Measurements from ENCODE around the gene SOX4. TPM values are rescaled to one million over a fixed set of nuclear protein-coding genes. Genes with fewer than 3 reads are reported as not detected.
A peak's percentile ranks its signal among the peaks of the same experiment; 100 is the strongest.

The SOX4 gene
- total RNA-seq, 1 donor from 2014 or later = 10.0 TPM

GRCh38 chr6:21605166-21605565 lies 11.6 kb downstream of the SOX4 start:
- intact Hi-C loops (cut with micrococcal nuclease) = no loop called here
- ATAC-seq (no peak), DNase-seq (no peak)

DNA sequence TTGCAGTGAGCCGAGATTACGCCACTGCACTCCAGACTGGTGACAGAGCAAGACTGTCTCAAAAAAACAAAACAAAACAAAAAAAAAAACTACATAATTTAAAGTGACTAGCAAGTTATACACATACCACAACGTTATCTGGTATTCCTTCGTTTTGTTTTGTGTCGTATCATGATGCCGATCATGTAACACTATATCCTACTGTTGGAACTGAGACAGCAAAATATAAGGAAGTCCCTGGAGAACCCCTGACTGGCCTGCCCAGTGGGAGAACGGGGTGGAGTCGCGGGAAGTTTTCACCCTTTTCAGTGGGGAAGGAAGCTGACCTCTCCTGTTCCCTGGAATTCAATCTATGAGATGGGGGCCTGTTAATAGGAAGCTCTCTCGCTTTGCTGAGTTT lies 15.1 kb downstream of the SOX4 start:
- DNase-seq = no peak
- no peak for ATAC-seq
- intact Hi-C loops (cut with micrococcal nuclease) = no loop called here

DNA sequence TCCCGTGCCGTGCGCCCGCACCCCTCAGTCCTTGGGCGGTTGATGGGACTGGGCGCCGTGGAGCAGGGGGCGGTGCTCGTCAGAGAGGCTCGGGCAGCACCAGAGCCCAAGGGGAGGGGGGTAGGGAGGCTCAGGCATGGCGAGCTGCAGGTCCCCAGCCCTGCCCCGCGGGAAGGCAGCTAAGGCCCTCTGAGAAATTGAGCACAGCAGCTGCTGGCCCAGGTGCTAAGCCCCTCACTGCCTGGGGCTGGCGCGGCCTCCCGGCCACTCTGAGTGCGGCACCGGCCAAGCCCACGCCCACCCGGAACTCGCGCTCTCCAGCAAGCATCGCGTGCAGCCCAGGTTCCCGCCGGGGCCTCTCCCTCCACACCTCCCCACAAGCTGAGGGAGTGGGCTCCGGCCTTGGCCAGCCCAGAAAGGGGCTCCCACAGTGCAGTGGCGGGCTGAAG lies 16.4 kb downstream of the SOX4 start:
- intact Hi-C loops (cut with micrococcal nuclease) = no loop called here
- ATAC-seq (no peak), DNase-seq (no peak)

- DNase-seq (no peak), ATAC-seq (no peak)
- intact Hi-C loops (cut with micrococcal nuclease) = no loop called here
These were observed 16.8 kb downstream of the SOX4 start for GRCh38 chr6:21610341-21610740.

DNA sequence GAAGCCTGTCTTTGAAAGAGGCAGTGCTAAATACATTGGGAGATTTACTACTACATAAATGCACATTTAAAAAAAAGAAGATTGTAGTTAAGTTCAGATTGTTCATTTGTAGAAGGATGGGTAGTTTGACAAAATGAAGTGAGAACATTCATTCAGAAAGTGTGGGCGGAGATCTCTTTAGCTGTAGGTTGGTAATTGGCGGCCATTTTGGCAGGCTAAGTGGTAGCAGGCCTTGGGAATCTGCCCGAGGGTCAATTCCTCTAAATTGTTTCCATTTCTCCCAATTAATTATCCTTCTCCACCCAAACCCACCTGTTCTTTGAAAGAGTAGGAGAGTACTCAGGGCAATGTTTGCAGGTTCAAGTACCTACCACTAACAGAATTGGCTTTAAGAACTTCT lies 17.9 kb downstream of the SOX4 start:
- intact Hi-C loops (cut with micrococcal nuclease) = no loop called here
- DNase-seq = no peak
- ATAC-seq = no peak

GRCh38 chr6:21612067-21612745 lies 18.7 kb downstream of the SOX4 start:
- DNase-seq (no peak), ATAC-seq (no peak)
- intact Hi-C loops (cut with micrococcal nuclease) = no loop called here

DNA sequence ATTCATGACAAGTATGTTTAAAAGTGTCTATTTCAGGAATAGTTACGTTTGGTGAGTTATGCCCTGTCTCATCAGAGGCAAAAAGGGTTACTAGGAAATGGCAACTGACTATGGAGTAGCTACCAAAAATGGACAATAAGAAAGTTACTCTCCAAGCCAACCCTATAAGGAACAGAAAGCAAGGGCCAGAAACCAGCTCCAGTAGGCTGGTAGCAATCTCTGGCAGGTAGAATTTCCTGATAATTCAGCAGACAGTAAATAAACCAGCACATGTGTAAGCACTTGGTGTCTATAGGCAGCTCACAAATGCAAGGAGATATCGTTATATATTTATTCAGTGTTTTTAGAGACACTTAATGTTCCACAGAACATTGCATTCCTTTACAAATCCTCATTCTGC lies 20.3 kb downstream of the SOX4 start:
- ATAC-seq (no peak), DNase-seq (no peak)
- intact Hi-C loops (cut with micrococcal nuclease) = no loop called here

DNA sequence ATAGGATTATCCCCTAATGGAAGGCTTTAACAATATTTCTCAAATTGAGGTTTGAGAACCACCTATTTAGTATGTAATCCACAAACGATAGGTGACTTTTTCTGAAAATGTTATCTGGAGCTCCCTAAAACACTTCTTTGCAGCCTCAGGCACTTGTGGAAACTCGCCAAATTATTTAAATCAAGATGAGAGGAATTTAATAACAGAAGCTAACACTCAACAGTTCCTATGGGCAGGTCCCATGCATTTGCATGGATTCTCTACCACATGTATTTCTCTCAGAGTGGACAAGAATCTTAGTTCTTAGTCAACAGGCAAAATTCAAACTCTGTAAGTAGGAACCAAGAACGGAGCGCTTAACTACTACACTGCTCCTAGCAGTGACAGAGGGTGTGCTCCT lies 20.7 kb downstream of the SOX4 start:
- intact Hi-C loops (cut with micrococcal nuclease) = no loop called here
- ATAC-seq (no peak), DNase-seq (no peak)

- no peak for DNase-seq
- intact Hi-C loops (cut with micrococcal nuclease) = no loop called here
- no peak for ATAC-seq
These were observed 22.0 kb downstream of the SOX4 start for GRCh38 chr6:21615504-21615903.

DNA sequence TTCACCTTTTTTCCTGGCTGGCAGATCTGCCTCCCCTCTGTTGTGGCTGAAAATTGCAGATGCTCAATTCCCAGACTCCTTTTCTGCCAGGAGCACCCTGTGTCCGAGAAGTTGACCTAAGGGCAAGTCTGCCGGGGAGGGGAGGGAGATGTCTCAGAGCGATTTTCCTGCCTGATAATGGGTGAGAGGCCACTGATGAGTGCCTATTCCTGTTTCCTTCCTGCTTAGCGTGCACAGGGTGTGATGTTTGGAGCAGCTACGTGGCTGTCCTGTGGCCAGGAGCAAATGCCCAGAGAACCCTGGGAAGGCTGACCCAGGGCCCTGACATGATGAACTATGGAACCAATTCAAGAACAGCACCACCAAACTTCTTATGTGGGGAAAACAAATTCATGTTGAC lies 22.5 kb downstream of the SOX4 start:
- DNase-seq = no peak
- intact Hi-C loops (cut with micrococcal nuclease) = no loop called here
- ATAC-seq = peak; percentile 49

DNA sequence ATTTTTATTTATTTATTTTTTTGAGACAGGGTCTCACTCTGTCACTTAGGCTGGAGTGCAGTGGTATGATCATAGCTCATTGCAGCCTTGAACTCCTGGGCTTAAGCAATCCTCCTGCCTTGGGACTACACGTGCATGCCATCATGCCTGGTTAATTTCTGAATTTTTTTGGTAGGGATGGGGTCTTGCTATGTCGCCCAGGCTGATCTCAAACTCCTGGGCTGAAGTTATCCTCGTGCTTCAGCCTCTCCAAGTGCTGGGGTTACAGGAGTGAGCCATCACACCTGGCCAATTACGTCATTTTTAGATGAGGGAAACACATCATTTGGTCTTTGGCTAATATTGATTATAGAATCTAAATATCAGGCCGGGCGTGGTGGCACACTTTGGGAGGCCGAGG lies 32.1 kb downstream of the SOX4 start:
- DNase-seq = no peak
- intact Hi-C loops (cut with micrococcal nuclease) = no loop called here
- no peak for ATAC-seq

- intact Hi-C loops (cut with micrococcal nuclease) = no loop called here
- DNase-seq (no peak), ATAC-seq (no peak)
These were observed 33.2 kb downstream of the SOX4 start for GRCh38 chr6:21626756-21627155.

DNA sequence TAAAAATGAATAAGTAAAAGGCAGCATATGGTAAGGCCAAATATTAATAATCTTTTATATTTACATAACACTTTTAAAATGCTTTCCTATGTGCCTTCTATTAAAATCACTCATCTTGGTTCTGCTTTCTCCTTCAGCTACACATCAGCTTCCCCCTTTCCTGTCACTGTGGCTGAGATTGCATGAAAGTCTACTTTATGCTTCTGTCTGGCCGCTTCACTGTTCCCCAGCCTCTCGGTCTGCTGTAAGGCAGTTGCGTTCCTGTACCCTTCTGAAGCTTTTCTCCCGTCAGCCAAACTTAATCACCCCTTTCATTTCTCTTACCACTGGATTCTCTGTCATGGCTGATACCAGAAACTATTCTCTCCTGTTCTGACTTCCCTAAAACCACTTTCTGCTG lies 34.6 kb downstream of the SOX4 start:
- intact Hi-C loops (cut with micrococcal nuclease) = no loop called here
- no peak for DNase-seq
- no peak for ATAC-seq

DNA sequence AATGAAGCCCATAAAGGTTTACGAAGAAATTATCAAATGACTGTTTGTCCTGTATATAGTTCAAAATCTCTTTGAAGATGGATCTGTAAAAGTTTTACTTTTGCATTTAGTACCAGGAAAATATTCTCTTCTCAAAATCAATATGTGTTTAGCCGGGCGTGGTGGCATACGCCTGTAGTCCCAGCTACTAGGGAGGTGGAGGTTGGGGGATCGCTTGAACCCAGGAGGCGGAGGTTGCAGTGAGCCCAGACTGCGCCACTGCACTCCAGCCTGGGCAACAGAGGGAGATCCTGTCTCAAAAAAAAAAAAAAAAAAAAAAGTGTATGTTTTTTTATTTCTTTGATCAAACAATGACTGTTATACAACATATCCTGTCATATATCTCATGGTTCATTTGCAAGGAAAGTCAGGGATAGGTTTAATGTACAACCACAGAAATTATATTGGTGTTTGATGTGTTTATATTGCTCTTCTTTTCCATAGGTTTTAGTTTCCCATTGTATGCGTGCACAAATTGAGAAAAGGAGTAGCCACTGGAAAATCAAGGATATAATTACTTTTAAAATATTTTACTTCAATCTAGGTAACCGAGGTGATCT lies 40.1 kb downstream of the SOX4 start:
- intact Hi-C loops (cut with micrococcal nuclease) = no loop called here
- DNase-seq = no peak
- no peak for ATAC-seq

- ATAC-seq = no peak
- intact Hi-C loops (cut with micrococcal nuclease) = no loop called here
- DNase-seq = no peak
These were observed 41.0 kb downstream of the SOX4 start for GRCh38 chr6:21634582-21634981.

DNA sequence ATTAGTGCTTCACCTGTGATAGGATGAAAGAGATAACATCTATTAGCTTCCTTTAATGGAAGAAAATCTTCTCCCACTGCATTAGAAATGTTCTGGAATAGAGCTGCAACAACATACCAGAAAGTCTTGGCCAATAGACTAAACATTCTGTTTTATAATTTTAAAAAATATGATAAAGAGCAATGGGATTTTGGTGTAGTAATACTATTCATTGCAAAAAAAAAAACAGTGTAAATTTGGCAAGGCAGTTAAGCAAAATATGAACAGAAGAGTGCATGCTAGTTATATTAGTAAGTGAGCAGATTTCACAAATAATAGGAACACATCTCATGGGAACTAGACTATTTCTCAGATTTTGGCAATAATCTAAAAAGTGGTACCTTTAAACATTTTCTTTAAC lies 43.3 kb downstream of the SOX4 start:
- no peak for ATAC-seq
- intact Hi-C loops (cut with micrococcal nuclease) = no loop called here
- DNase-seq = no peak

DNA sequence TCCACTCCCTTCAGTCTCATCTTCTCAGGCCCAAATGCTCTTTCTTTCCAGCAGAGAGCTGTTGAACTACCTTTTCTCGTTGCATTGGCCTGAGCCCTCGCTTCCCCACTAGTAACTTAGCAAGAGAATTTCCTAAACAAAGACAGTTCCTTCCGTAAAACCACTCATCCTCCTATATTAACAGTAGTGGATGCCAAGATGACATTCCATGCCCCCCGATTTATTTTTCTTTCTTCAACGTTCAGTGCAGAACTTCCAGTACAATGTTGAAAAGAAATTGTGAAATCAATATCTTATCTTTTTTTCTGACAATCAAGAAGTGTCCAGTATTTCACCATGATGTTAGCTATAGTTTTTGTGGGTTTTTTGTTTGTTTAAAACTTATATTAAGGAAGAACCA lies 45.8 kb downstream of the SOX4 start:
- intact Hi-C loops (cut with micrococcal nuclease) = no loop called here
- DNase-seq (no peak), ATAC-seq (no peak)

All from left ventricle myocardium superior (tissue), 1 donor.